Measurements from ENCODE around the gene KRT80.

KRT80 gene

DNA sequence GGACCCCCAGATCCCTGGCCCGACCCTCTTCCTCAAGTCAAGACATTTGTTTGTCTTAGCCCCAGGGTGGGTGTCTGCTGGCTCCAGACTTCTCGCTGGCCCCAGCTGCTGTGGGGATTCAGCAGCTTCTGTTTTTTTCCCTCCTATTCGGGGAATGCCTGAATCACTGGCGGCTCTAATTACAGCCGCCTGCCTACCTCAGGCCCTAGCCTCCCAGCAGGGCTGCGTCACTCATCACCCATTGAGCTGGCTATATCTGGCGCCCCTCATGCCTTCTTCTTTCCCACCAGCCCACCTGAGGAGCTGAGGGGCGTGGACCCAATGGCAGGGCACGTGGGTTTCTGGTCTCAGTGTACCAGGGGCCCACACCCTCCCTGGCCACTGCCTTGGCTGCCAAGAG lies 10.1 kb downstream of the KRT80 start:
- no peak overlapping the region for H2AFZ ChIP-seq (ENCODE audit: low read depth, low read length)
- H3K9me3 ChIP-seq (ENCODE audit: low read length), result no peaks in the 10 kb centered on the region
- no peaks in the 10 kb centered on the region for H3K4me1 ChIP-seq (ENCODE audit: insufficient read depth, low read length)

DNA sequence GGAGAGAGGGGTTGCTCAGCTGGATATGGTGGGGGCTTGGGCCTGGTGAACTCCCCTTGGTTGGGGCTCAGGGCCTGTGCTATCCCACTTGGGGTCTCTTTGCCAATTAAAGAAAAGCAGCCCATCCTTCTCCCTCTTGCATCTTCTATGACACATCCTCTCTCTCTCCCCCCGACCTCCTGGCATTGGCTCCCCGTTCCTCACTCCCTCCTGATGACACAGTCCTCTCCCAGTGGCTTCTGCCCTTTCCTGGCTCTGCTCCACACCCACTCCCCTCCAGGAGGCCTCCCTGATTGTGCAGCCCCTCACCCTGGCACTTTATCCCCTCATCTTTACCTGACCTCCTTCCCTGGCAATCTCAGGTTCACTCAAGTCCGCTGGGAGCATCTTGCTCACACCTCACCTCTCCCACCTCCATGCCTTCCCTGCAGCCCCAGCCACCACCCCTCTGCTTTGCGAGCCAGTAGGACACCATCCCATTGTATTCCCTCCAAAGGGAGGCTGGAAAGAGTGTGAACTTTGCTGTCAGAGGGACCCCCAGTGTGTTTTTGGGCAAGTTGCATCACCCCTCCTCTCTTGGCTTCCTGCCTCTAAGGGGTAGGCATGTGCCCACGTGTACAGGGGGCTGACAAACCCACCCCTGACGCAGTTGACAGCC lies 10.7 kb downstream of the KRT80 start:
- H3K4me3 ChIP-seq (ENCODE audit: low read length), result no peak overlapping the region
- H3K27me3 ChIP-seq (ENCODE audit: insufficient read depth, low read length), result peaks cover 27% of the 10 kb centered on the region
- H3K9me3 ChIP-seq (ENCODE audit: low read length), result no peaks in the 10 kb centered on the region
- H2AFZ ChIP-seq (ENCODE audit: low read depth, low read length), result no peak overlapping the region
- no peaks in the 10 kb centered on the region for H3K4me1 ChIP-seq (ENCODE audit: insufficient read depth, low read length)
- H3K36me3 ChIP-seq (ENCODE audit: insufficient read depth, low read length), result no peaks in the 10 kb centered on the region

More for the DNA sequence above, 10.1 kb downstream of the KRT80 start:
- H3K27me3 ChIP-seq (ENCODE audit: insufficient read depth, low read length), result peaks cover 29% of the 10 kb centered on the region
- no peak overlapping the region for H3K4me3 ChIP-seq (ENCODE audit: low read length)
- no peaks in the 10 kb centered on the region for H3K36me3 ChIP-seq (ENCODE audit: insufficient read depth, low read length)

DNA sequence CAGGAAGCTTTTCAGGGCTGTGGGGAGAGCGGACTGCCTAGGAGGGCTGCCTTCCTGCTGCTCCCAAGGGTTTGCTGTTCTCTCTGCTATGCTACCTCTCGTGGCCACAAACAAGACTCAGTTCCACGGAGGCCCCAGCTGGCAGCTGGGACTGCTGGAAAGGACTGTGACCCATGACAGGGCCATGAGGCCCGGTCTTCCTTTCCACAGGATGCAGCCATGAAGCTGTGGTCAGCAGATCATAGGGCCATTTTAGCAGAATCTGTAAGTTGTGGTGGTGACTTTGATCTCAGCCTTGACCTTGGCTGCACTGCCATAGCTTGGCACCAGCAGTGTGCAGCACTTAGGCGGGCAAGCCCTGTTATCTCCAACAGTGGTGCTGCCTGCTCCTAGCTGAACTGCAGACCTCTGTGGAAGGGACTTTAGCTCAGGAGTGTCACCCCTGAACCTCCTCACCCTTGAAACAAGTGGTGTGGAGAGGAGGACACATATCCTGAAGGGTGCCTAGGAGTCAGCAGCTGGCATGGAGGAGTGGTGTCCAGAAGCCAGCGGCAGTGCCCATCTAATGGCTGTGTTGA lies 12.3 kb downstream of the KRT80 start:
- no peaks in the 10 kb centered on the region for H3K4me1 ChIP-seq (ENCODE audit: insufficient read depth, low read length)
- no peak overlapping the region for H2AFZ ChIP-seq (ENCODE audit: low read depth, low read length)
- no peaks in the 10 kb centered on the region for H3K9me3 ChIP-seq (ENCODE audit: low read length)
- no peak overlapping the region for H3K4me3 ChIP-seq (ENCODE audit: low read length)
- H3K36me3 ChIP-seq (ENCODE audit: insufficient read depth, low read length), result no peaks in the 10 kb centered on the region
- peaks cover 27% of the 10 kb centered on the region for H3K27me3 ChIP-seq (ENCODE audit: insufficient read depth, low read length)

DNA sequence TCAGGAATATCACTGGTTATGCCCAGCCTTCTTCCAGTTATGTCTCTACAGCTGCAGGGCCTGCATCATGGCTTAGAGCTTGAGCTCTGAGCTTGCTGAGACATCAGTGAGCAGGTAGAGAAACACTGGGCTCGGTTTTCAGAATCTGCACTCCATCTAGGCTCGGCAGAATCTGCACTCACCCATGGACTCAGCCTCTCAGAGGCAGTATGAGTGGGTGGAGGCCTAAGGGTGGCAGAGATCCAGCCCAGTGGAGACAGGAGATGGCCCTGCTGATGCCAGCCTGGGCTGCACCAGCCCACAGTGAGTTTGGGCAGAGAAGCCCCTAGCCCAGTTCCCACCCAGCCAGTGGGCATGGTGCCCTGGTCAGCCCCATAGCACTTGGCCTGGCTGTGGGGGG lies 12.8 kb downstream of the KRT80 start:
- peaks cover 27% of the 10 kb centered on the region for H3K27me3 ChIP-seq (ENCODE audit: insufficient read depth, low read length)
- no peaks in the 10 kb centered on the region for H3K36me3 ChIP-seq (ENCODE audit: insufficient read depth, low read length)
- H2AFZ ChIP-seq (ENCODE audit: low read depth, low read length), result no peak overlapping the region
- H3K9me3 ChIP-seq (ENCODE audit: low read length), result no peaks in the 10 kb centered on the region
- H3K4me1 ChIP-seq (ENCODE audit: insufficient read depth, low read length), result no peaks in the 10 kb centered on the region
- H3K4me3 ChIP-seq (ENCODE audit: low read length), result no peak overlapping the region

DNA sequence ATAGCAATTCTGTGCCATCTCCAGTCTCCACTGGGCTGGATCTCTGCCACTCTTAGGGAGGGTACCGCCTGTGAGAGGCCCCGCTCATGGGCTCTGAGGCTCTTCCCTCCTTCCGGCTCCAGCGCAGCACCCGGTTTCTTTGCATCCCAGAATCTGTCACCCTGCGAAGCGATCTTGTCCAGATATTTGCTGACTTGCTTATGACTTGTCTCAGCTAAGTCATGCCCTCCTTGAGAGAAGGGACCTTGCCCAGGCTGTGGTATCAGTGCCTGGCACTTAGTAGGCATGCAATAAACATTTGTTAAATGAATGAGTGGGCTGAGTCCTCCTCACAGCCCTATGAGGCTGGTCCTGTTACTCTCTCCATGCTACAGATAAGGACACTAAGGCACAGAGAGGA lies 13.4 kb downstream of the KRT80 start:
- no peaks in the 10 kb centered on the region for H3K36me3 ChIP-seq (ENCODE audit: insufficient read depth, low read length)
- H3K27me3 ChIP-seq (ENCODE audit: insufficient read depth, low read length), result peaks cover 27% of the 10 kb centered on the region
- H2AFZ ChIP-seq (ENCODE audit: low read depth, low read length), result no peak overlapping the region
- H3K9me3 ChIP-seq (ENCODE audit: low read length), result no peaks in the 10 kb centered on the region
- H3K4me1 ChIP-seq (ENCODE audit: insufficient read depth, low read length), result no peaks in the 10 kb centered on the region
- H3K4me3 ChIP-seq (ENCODE audit: low read length), result no peak overlapping the region

DNA sequence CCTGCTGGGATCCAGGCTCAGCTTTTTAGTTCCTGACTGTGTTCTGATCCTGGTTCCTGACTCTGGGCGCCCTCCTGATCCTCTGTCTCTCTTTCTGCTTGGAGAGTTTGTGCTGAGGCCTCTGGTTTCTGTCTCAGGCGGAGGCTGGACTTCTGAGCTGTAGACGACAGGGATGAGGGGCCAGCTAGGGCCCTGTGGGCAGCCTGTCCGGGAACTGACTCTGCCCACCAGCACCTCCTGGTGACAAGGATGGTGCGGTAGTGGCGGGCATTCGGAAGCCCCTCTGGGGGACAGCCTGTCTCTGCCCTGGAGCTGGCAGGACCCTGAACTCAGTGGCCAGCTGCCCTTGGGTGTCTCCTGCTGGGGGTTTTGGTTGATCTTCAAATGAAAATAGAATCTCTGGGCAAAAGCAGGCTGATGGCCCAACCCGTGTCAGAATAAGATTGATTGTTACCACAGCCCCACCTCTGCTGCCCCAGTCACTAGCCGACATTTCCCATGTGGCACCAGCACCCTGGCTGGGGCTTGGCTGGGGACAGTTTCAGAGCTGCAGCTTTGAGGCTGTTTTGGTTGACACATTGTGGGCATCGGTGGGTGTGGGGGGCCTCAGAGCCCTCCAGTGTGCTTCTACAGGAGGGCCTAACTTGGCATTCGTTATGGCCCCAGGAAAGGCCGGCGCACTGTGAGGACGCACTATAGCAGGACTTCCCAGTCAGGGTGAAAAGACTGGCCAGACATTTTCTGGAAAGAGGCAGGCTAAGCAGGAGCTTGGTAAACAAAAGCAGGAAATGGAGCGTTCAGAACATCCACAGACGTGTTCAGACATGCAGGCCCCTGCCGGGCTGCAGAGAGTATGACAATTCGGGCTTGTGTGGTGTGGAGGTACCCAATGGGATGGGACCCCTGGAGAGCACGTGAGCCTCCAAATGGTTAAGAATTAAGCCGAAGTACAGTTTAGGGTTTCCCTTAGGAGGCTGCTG lies 16.2 kb downstream of the KRT80 start:
- H3K4me3 ChIP-seq (ENCODE audit: low read length), result no peak overlapping the region
- peaks cover 9% of the 10 kb centered on the region for H3K27me3 ChIP-seq (ENCODE audit: insufficient read depth, low read length)
- no peaks in the 10 kb centered on the region for H3K9me3 ChIP-seq (ENCODE audit: low read length)
- no peaks in the 10 kb centered on the region for H3K4me1 ChIP-seq (ENCODE audit: insufficient read depth, low read length)
- no peak overlapping the region for H2AFZ ChIP-seq (ENCODE audit: low read depth, low read length)
- H3K36me3 ChIP-seq (ENCODE audit: insufficient read depth, low read length), result no peaks in the 10 kb centered on the region

DNA sequence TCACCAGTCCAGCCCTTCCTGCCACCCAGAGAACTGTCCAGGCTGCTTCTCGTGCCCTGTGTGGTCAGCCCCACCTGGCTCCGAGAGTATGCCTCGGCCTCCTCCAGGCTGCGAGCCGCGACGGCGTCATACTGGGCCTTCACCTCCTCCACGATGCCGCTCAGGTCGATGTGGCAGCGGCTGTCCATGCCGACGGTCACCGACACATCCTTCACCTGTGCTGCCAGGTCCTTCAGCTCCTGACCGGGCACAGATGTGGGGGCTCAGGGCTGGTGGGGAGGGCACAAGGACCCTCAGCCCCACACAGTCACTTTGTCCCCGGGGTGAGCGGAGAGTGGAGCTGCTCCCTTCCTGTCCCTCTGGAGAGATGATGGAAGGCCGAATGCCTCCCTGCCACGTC lies 18.3 kb downstream of the KRT80 start:
- H3K36me3 ChIP-seq (ENCODE audit: insufficient read depth, low read length), result no peaks in the 10 kb centered on the region
- no peak overlapping the region for H2AFZ ChIP-seq (ENCODE audit: low read depth, low read length)
- no peaks in the 10 kb centered on the region for H3K4me1 ChIP-seq (ENCODE audit: insufficient read depth, low read length)
- H3K9me3 ChIP-seq (ENCODE audit: low read length), result no peaks in the 10 kb centered on the region
- H3K4me3 ChIP-seq (ENCODE audit: low read length), result no peak overlapping the region
- peaks cover 6% of the 10 kb centered on the region for H3K27me3 ChIP-seq (ENCODE audit: insufficient read depth, low read length)

DNA sequence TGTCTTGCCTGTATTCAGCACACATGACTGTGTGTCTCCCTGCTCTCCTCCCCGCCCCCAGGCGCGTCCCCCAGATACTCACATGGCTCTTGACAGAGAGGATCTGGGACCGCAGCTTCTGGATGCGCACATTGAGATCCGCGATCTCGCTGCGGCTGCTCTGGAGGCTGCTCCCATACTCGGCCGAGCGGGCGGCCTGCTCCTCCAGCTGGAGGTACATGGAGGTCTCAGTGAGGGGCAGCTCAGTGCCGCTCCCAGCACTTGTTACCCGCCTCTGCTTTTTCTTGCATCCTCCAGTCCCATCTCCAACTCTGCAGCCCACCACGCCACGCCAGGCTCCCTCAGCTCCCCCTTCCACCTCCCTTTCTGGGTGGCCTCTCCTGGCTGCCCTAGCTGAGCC lies 18.9 kb downstream of the KRT80 start:
- no peaks in the 10 kb centered on the region for H3K4me1 ChIP-seq (ENCODE audit: insufficient read depth, low read length)
- no peak overlapping the region for H2AFZ ChIP-seq (ENCODE audit: low read depth, low read length)
- H3K27me3 ChIP-seq (ENCODE audit: insufficient read depth, low read length), result peaks cover 6% of the 10 kb centered on the region
- H3K36me3 ChIP-seq (ENCODE audit: insufficient read depth, low read length), result no peaks in the 10 kb centered on the region
- no peak overlapping the region for H3K4me3 ChIP-seq (ENCODE audit: low read length)
- no peaks in the 10 kb centered on the region for H3K9me3 ChIP-seq (ENCODE audit: low read length)

DNA sequence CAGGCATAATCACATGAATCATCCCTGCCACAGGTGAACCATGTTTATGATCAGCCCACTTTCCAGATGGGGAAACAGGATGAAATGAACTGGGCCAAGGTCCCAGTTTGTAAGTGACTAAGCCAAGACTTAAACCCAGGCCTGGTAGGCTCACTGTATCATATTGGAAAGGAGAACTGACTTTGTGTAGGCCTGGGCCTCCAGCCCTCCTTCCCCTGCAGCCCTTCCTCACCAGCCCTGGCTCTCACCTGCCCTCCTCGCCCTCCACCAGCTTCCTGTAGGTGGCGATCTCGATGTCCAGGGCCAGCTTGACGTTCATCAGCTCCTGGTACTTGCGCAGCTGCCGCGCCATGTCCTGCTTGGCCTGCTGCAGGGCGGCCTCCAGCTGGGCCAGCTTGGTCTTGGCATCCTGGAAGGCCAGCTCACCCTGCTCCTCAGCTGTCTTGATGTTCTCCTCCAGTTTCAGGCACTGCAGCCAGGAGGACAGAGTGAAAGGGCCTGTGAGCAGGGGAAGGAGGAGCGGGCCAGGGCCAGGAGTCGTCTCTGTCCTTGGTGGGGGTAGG lies 19.8 kb downstream of the KRT80 start:
- no peak overlapping the region for H2AFZ ChIP-seq (ENCODE audit: low read depth, low read length)
- H3K27me3 ChIP-seq (ENCODE audit: insufficient read depth, low read length), result peaks cover 6% of the 10 kb centered on the region
- no peaks in the 10 kb centered on the region for H3K4me1 ChIP-seq (ENCODE audit: insufficient read depth, low read length)
- H3K36me3 ChIP-seq (ENCODE audit: insufficient read depth, low read length), result no peaks in the 10 kb centered on the region
- no peaks in the 10 kb centered on the region for H3K9me3 ChIP-seq (ENCODE audit: low read length)
- H3K4me3 ChIP-seq (ENCODE audit: low read length), result no peak overlapping the region

DNA sequence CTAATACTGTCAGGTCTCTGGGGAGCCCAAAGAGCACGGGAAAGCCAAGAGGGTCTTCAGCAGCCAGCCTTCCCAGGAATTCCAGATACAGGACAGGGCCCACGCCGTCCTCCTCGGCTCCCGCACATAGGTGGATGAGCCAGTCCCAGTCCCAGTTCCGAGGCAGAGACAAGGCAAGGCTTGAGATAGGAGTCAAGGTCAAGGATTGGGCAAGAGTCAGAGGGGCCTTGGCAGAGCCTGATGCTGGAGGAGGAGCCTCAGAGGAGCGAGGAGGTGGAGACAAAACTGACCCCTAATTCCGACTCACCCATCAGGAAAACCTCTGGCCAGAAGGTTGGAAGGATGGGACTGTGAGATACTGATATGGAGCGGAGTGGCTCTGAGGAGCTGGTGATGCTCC lies 21.0 kb downstream of the KRT80 start:
- H3K4me1 ChIP-seq (ENCODE audit: insufficient read depth, low read length), result no peaks in the 10 kb centered on the region
- no peak overlapping the region for H2AFZ ChIP-seq (ENCODE audit: low read depth, low read length)
- no peaks in the 10 kb centered on the region for H3K36me3 ChIP-seq (ENCODE audit: insufficient read depth, low read length)
- peaks cover 6% of the 10 kb centered on the region for H3K27me3 ChIP-seq (ENCODE audit: insufficient read depth, low read length)
- H3K4me3 ChIP-seq (ENCODE audit: low read length), result no peak overlapping the region
- H3K9me3 ChIP-seq (ENCODE audit: low read length), result no peaks in the 10 kb centered on the region

DNA sequence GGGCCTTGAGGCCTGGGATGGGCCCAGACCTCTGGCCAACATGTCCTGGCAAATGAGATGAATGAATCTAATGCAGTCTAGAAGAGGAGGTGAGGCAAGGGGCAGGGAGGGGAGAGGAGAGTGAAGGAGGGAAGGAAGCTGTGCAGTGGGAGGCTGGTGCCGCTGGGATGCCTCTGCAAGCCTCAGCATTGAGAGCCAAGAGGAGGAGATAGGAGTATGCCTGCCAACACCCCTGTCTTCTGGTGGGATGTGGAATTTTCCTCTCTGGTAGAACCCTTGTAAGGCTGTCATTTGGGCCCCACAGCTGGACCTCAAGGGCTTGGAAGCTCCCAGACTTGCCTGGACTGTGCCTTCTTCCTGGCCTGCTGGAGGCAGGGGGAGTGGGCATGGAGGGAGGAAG lies 21.9 kb downstream of the KRT80 start:
- no peaks in the 10 kb centered on the region for H3K36me3 ChIP-seq (ENCODE audit: insufficient read depth, low read length)
- no peaks in the 10 kb centered on the region for H3K9me3 ChIP-seq (ENCODE audit: low read length)
- no peak overlapping the region for H2AFZ ChIP-seq (ENCODE audit: low read depth, low read length)
- H3K27me3 ChIP-seq (ENCODE audit: insufficient read depth, low read length), result peaks cover 6% of the 10 kb centered on the region
- no peak overlapping the region for H3K4me3 ChIP-seq (ENCODE audit: low read length)
- no peaks in the 10 kb centered on the region for H3K4me1 ChIP-seq (ENCODE audit: insufficient read depth, low read length)

DNA sequence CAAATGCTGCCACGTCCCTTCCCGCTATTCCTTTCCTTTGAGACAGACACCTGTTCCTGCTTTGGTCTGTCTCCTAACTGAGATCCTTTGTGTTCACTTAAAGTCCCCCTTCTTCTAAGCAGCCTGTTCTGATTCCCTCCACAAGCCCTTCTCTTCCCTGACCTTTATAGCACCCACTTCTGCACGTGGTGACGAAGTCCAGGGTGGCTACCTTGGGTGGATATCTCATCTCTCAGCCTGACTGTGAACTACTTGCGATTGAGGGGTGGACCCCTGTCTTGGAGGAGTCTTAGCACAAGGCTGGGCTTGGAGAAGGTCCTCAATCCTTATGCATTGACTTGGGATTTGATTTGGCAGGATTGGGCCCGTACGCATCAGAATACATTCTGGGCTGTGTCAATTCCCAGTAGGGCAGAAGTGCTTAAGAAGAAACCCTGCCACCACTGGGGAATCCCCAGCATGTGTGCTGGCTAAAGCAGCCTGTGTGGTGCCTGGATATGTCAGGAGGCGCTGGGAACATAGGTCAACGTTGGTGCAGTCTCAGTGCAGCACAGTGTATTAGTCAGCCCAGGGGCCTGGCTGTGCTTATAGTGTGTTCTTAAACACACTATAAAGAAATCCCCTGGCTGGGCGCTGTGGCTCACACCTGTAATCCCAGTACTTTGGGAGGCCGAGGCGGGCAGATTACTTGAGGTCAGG lies 23.6 kb downstream of the KRT80 start:
- Histone ChIP-seq H3K36me3 (ENCODE audit: insufficient read depth, low read length) (no peaks in the 10 kb centered on the region), H3K4me3 (ENCODE audit: low read length) (no peak overlapping the region), H3K27me3 (ENCODE audit: insufficient read depth, low read length) (peaks cover 6% of the 10 kb centered on the region), H3K4me1 (ENCODE audit: insufficient read depth, low read length) (no peaks in the 10 kb centered on the region), H3K9me3 (ENCODE audit: low read length) (no peaks in the 10 kb centered on the region), H2AFZ (ENCODE audit: low read depth, low read length) (no peak overlapping the region)
